Measurements from ENCODE around the gene NTN5.
A peak's percentile ranks its signal among the peaks of the same experiment; 100 is the strongest.

The NTN5 gene

GRCh38 chr19:48629599-48630295, 43.1 kb downstream of the NTN5 start:
- ATAC-seq, result no peak
- DNase-seq, result peak; percentile 55

GRCh38 chr19:48629297-48629598, 43.6 kb downstream of the NTN5 start:
- DNase-seq, result no peak
- ATAC-seq, result no peak

GRCh38 chr19:48628486-48629296, 44.1 kb downstream of the NTN5 start:
- no peak for ATAC-seq

GRCh38 chr19:48627865-48628314, 44.9 kb downstream of the NTN5 start:
- DNase-seq, result no peak
- ATAC-seq, result no peak

More at GRCh38 chr19:48628486-48629296, 44.1 kb downstream of the NTN5 start:
- DNase-seq, result no peak

- DNase-seq, result peak; percentile 49
- ATAC-seq, result peak; percentile 49
Measured at GRCh38 chr19:48627201-48627864, 45.5 kb downstream of the NTN5 start.

- ATAC-seq, result no peak
Measured at GRCh38 chr19:48625891-48626327, 46.9 kb downstream of the NTN5 start.

GRCh38 chr19:48624791-48625723, 47.8 kb downstream of the NTN5 start:
- ATAC-seq, result no peak
- DNase-seq, result no peak

More at GRCh38 chr19:48625891-48626327, 46.9 kb downstream of the NTN5 start:
- no peak for DNase-seq

GRCh38 chr19:48624067-48624594, 48.7 kb downstream of the NTN5 start:
- peak; percentile 99 for DNase-seq
- ATAC-seq, result peak; percentile 82

- ATAC-seq, result no peak
- no peak for DNase-seq
Measured at GRCh38 chr19:48623556-48624066, 49.2 kb downstream of the NTN5 start.

- ATAC-seq (no peak), DNase-seq (no peak)
Measured at GRCh38 chr19:48619692-48620585, 52.9 kb downstream of the NTN5 start.

GRCh38 chr19:48618916-48619691, 53.7 kb downstream of the NTN5 start, which contains the start of the genes RPL18 and SPHK2:
Gene RPL18, minus strand, starts transcription at chr19:48619178. Its CDS starts 35 bp downstream, at chr19:48619143.
Gene SPHK2, plus strand, starts transcription at chr19:48619506. Its CDS starts 1,009 bp downstream, at chr19:48620515.
- DNase-seq (peak; percentile 94), ATAC-seq (peak; percentile 86)

GRCh38 chr19:48618278-48618915, 54.4 kb downstream of the NTN5 start:
- DNase-seq (no peak), ATAC-seq (no peak)

GRCh38 chr19:48617146-48617937, 55.5 kb downstream of the NTN5 start:
- no peak for DNase-seq

GRCh38 chr19:48616491-48617056, 56.2 kb downstream of the NTN5 start:
- DNase-seq (no peak), ATAC-seq (no peak)

More at GRCh38 chr19:48617146-48617937, 55.5 kb downstream of the NTN5 start:
- ATAC-seq, result no peak

GRCh38 chr19:48616041-48616436, 56.8 kb downstream of the NTN5 start:
- DNase-seq (no peak), ATAC-seq (no peak)

GRCh38 chr19:48615231-48616040, 57.4 kb downstream of the NTN5 start:
- DNase-seq, result no peak
- no peak for ATAC-seq
